HepG2 (cell line): ENCODE data around the gene PCSK6.
"Not testable (repeated sequence)": the region's sequence is repeated elsewhere in the genome, so short reads cannot be mapped to it uniquely, and the experiment has no call there.

Source experiments
- SMARCE1 ChIP-seq: fragments of 450-650 bp; IDR thresholded peaks from 2 replicates; pipeline ENCODE4 v1.6.1; 2017; ENCODE audit warnings: borderline replicate concordance
- YY1 ChIP-seq: IDR thresholded peaks from 2 replicates; pipeline ENCODE4 v1.6.1; 2011; ENCODE audit warnings: low read length, low read depth, moderate library complexity, mild to moderate bottlenecking; ENCODE audit not compliant: insufficient read depth, insufficient replicate concordance
- ZNF510 ChIP-seq: sonication (generic); formaldehyde crosslinking; IDR thresholded peaks from 2 replicates; pipeline ENCODE4 v1.4.0; 2020; ENCODE audit warnings: low read depth, mild to moderate bottlenecking, missing genetic modification reagents

DNA sequence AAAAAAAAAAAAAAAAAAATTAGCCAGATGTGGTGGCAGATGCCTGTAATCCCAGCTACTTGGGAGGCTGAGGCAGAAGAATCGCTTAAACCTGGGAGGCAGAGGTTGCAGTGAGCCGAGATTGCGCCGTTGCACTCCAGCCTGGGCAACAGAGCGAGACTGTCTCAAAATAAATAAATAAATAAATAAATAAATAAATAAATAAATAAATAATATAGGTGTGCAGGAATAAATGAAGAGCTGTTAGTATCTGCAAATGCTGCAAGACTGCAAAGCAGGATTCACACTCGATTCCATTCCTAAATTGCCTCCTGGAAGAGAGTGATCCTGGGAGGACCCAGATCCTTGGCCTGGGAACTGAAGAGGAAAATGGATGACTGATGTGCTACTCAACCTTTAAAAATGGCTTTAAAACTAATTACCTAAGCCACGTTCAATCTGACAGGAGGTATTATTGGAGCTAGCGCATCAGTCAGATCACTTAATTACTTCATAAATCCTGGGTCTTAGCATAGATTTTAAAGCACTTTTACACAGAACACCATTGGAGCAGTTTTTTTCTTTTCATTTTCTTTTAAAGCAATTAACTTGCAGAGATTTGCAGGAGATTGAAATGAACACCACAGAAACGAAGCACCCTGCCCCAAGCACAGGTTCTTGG lies 132.9 kb downstream of the PCSK6 start:
- TF ChIP-seq SMARCE1; ZNF510 (CRISPR knock-in tag); YY1: not testable (repeated sequence)
